Hippocampal formation (tissue), 2 donors: Measurements from ENCODE around the gene ITGB6.
"Not testable (repeated sequence)": the region's sequence is repeated elsewhere in the genome, so short reads cannot be mapped to it uniquely, and the experiment has no call there.

ENCODE experiments used
- DNase-seq, 2 donors: peaks; one replicate each; lab custom pipeline; 2025; lab: John Stamatoyannopoulos, UW

Gene ITGB6

GRCh38 chr2:160181146-160181836, 18.8 kb downstream of the ITGB6 start:
- DNase-seq, result not testable (repeated sequence)

GRCh38 chr2:160180690-160181089, 19.4 kb downstream of the ITGB6 start:
- not testable (repeated sequence) for DNase-seq

GRCh38 chr2:160180172-160180571, 19.9 kb downstream of the ITGB6 start:
- DNase-seq, result no peak

- no peak for DNase-seq
These were observed 24.6 kb downstream of the ITGB6 start for GRCh38 chr2:160175169-160176134.

- no peak for DNase-seq
These were observed 25.8 kb downstream of the ITGB6 start for GRCh38 chr2:160174322-160174721.

- DNase-seq, result no peak
These were observed 30.1 kb downstream of the ITGB6 start for GRCh38 chr2:160169988-160170387.

GRCh38 chr2:160169471-160169870, 30.6 kb downstream of the ITGB6 start:
- DNase-seq, result no peak

GRCh38 chr2:160168878-160169277, 31.2 kb downstream of the ITGB6 start:
- DNase-seq, result no peak

GRCh38 chr2:160167089-160167740, 32.9 kb downstream of the ITGB6 start:
- DNase-seq, result no peak

- no peak for DNase-seq
These were observed 34.1 kb downstream of the ITGB6 start for GRCh38 chr2:160165996-160166395.

- no peak for DNase-seq
These were observed 35.0 kb downstream of the ITGB6 start for GRCh38 chr2:160165081-160165480.

- DNase-seq, result no peak
These were observed 41.9 kb downstream of the ITGB6 start for GRCh38 chr2:160157861-160158829.

GRCh38 chr2:160156665-160157064, 43.4 kb downstream of the ITGB6 start:
- DNase-seq, result no peak

- no peak for DNase-seq
These were observed 44.0 kb downstream of the ITGB6 start for GRCh38 chr2:160156100-160156499.

GRCh38 chr2:160148419-160148818, 51.7 kb downstream of the ITGB6 start:
- not testable (repeated sequence) for DNase-seq

GRCh38 chr2:160145471-160145870, 54.6 kb downstream of the ITGB6 start:
- no peak for DNase-seq

- no peak for DNase-seq
These were observed 55.6 kb downstream of the ITGB6 start for GRCh38 chr2:160144280-160144990.

GRCh38 chr2:160142472-160142871, 57.6 kb downstream of the ITGB6 start:
- no peak for DNase-seq

- no peak for DNase-seq
These were observed 58.2 kb downstream of the ITGB6 start for GRCh38 chr2:160141912-160142311.

GRCh38 chr2:160141419-160141818, 58.7 kb downstream of the ITGB6 start:
- DNase-seq, result no peak

- no peak for DNase-seq
These were observed 59.6 kb downstream of the ITGB6 start for GRCh38 chr2:160140471-160140870.
